Mesenchymal stem cell (in vitro differentiated cells and primary cell): ENCODE measurements around the gene SERINC5.

Experiments
- DNase-seq: peaks from one replicate; pipeline ENCODE4 v3.0.0-alpha.2; 2013
- H2AFZ ChIP-seq: one replicate; pipeline ENCODE4 v1.6.1; 2013; ENCODE audit warnings: low read depth, mild to moderate bottlenecking, control low read depth, inconsistent platforms, low read length, moderate library complexity
- H2AK5ac ChIP-seq: 2 replicates; pipeline ENCODE4 v1.6.1; 2013; ENCODE audit warnings: low read length, moderate library complexity, mild to moderate bottlenecking, inconsistent platforms; ENCODE audit not compliant: severe bottlenecking
- H2BK120ac ChIP-seq: one replicate; pipeline ENCODE4 v1.6.1; 2013; ENCODE audit warnings: low read depth, mild to moderate bottlenecking, inconsistent platforms, low read length, moderate library complexity
- H2BK12ac ChIP-seq, 2 experiments: one replicate each; pipeline ENCODE4 v1.6.1; 2013; ENCODE audit warnings: inconsistent platforms in 2 of 2, low read length in 2 of 2, mild to moderate bottlenecking in 2 of 2, moderate library complexity in 2 of 2, control low read depth in 1 of 2
- H2BK15ac ChIP-seq: one replicate; pipeline ENCODE4 v1.6.1; 2013; ENCODE audit warnings: mild to moderate bottlenecking, low read depth, inconsistent platforms; ENCODE audit not compliant: poor library complexity, severe bottlenecking
- H2BK5ac ChIP-seq: 2 replicates; pipeline ENCODE4 v1.6.1; 2013; ENCODE audit warnings: low read depth, mild to moderate bottlenecking, low read length, control low read depth, inconsistent platforms; ENCODE audit not compliant: poor library complexity, severe bottlenecking
- H3K14ac ChIP-seq, 2 experiments: one replicate each; pipeline ENCODE4 v1.6.1; 2013; ENCODE audit warnings: inconsistent platforms in 2 of 2, low read length in 2 of 2, control low read depth in 1 of 2, mild to moderate bottlenecking in 1 of 2, moderate library complexity in 1 of 2
- H3K18ac ChIP-seq, 2 experiments: one replicate each; pipeline ENCODE4 v1.6.1; 2013; ENCODE audit warnings: inconsistent platforms in 2 of 2, low read length in 2 of 2, control low read depth in 1 of 2, low read depth in 1 of 2, mild to moderate bottlenecking in 1 of 2
- H3K23ac ChIP-seq, 2 experiments: one replicate each; pipeline ENCODE4 v1.6.1; 2013; ENCODE audit warnings: inconsistent platforms in 2 of 2, low read length in 2 of 2, mild to moderate bottlenecking in 2 of 2, moderate library complexity in 2 of 2, control low read depth in 1 of 2
- H3K27ac ChIP-seq: 2 replicates; pipeline ENCODE4 v1.5.1; 2013; ENCODE audit warnings: mild to moderate bottlenecking, moderate library complexity, low read length, control low read depth, inconsistent platforms; ENCODE audit not compliant: poor library complexity, severe bottlenecking
- H3K27me3 ChIP-seq, 2 experiments: 2 replicates each; pipeline versions ENCODE4 v1.6.1 to v1.7.0; 2013; ENCODE audit warnings: low read length in 2 of 2, mild to moderate bottlenecking in 2 of 2, moderate library complexity in 2 of 2, control low read depth in 1 of 2, inconsistent platforms in 1 of 2; ENCODE audit not compliant: control insufficient read depth in 1 of 2, insufficient read depth in 1 of 2
- H3K36me3 ChIP-seq, 2 experiments: 2 replicates each; pipeline versions ENCODE4 v1.6.1 to v1.7.0; 2013; ENCODE audit warnings: low read length in 2 of 2, control low read depth in 1 of 2, inconsistent platforms in 1 of 2, low read depth in 1 of 2, mild to moderate bottlenecking in 1 of 2; ENCODE audit not compliant: insufficient read depth in 2 of 2, control insufficient read depth in 1 of 2
- H3K4ac ChIP-seq, 2 experiments: one replicate each; pipeline ENCODE4 v1.6.1; 2013; ENCODE audit warnings: inconsistent platforms in 2 of 2, low read length in 2 of 2, mild to moderate bottlenecking in 2 of 2, moderate library complexity in 2 of 2, control low read depth in 1 of 2, low read depth in 1 of 2
- H3K4me1 ChIP-seq: 2 replicates; pipeline ENCODE4 v1.6.1; 2013; ENCODE audit warnings: low read depth, low read length, control low read depth; ENCODE audit not compliant: control insufficient read depth, insufficient read depth
- H3K4me2 ChIP-seq: 2 replicates; pipeline ENCODE4 v1.6.1; 2013; ENCODE audit warnings: low read length, mild to moderate bottlenecking, inconsistent platforms; ENCODE audit not compliant: poor library complexity, severe bottlenecking
- H3K4me3 ChIP-seq, 2 experiments: 2 replicates each; pipeline versions ENCODE4 v1.5.1 to v1.7.0; 2013; ENCODE audit warnings: low read length in 2 of 2, mild to moderate bottlenecking in 2 of 2, control low read depth in 1 of 2, low read depth in 1 of 2; ENCODE audit not compliant: insufficient read depth in 1 of 2
- H3K79me1 ChIP-seq: replicated peaks from 2 replicates; pipeline ENCODE4 v1.6.1; 2013; ENCODE audit warnings: mild to moderate bottlenecking, control low read depth, low read length, inconsistent platforms; ENCODE audit not compliant: poor library complexity, severe bottlenecking
- H3K9ac ChIP-seq: 2 replicates; pipeline ENCODE4 v1.7.0; 2013; ENCODE audit warnings: mild to moderate bottlenecking, low read length, moderate library complexity
- H3K9me3 ChIP-seq: 2 replicates; pipeline ENCODE4 v1.7.0; 2013; ENCODE audit warnings: mild to moderate bottlenecking, low read length; ENCODE audit not compliant: control insufficient read depth
- H4K8ac ChIP-seq: one replicate; pipeline ENCODE4 v1.6.1; 2013; ENCODE audit warnings: inconsistent platforms, mild to moderate bottlenecking, low read length, moderate library complexity
- H4K91ac ChIP-seq: one replicate; pipeline ENCODE4 v1.6.1; 2013; ENCODE audit warnings: mild to moderate bottlenecking, low read length, inconsistent platforms
- WGBS: methylation state at CpG from one replicate; pipeline ENCODE4 v1.1.7; 2013; ENCODE audit warnings: mixed read lengths; 5-methylcytosine and 5-hydroxymethylcytosine counted together

The SERINC5 gene

GRCh38 chr5:80240368-80240986 is 15.4 kb downstream of the SERINC5 start:
- no peaks in the 10 kb centered on the region for H3K27me3 ChIP-seq
- H3K4me1 ChIP-seq: no peaks in the 10 kb centered on the region
- H3K27ac ChIP-seq: no peak overlapping the region
- H3K9me3 ChIP-seq: no peaks in the 10 kb centered on the region
- H2BK12ac ChIP-seq: no peak overlapping the region
- no peak overlapping the region for H3K4me2 ChIP-seq
- H3K4ac ChIP-seq: no peak overlapping the region
- H3K18ac ChIP-seq: no peak overlapping the region
- no peak for DNase-seq
- peaks cover 33% of the 10 kb centered on the region for H3K79me1 ChIP-seq
- H3K36me3 ChIP-seq: peaks cover 0 to 9% of the 10 kb centered on the region in 2 experiments
- no peak overlapping the region for H4K91ac ChIP-seq
- 82% methylated on average over 4 of the region's 8 CpGs for WGBS
- H2AK5ac ChIP-seq: no peak overlapping the region
- no peak overlapping the region for H3K14ac ChIP-seq
- no peak overlapping the region for H4K8ac ChIP-seq
- no peak overlapping the region for H3K4me3 ChIP-seq
- H2BK120ac ChIP-seq: no peak overlapping the region
- H3K23ac ChIP-seq: no peak overlapping the region
- H3K9ac ChIP-seq: peak overlapping the region; percentile 20
- H2BK5ac ChIP-seq: no peak overlapping the region
- no peak overlapping the region for H2BK15ac ChIP-seq
- H2AFZ ChIP-seq: no peak overlapping the region

GRCh38 chr5:80239680-80240367 is 16.0 kb downstream of the SERINC5 start:
- no peaks in the 10 kb centered on the region for H3K27me3 ChIP-seq
- no peak overlapping the region for H2AK5ac ChIP-seq
- 69% methylated on average over 4 of the region's 4 CpGs for WGBS
- no peak overlapping the region for H3K18ac ChIP-seq
- no peak overlapping the region for H4K91ac ChIP-seq
- no peak overlapping the region for H2AFZ ChIP-seq
- no peak overlapping the region for H3K9ac ChIP-seq
- DNase-seq: no peak
- H3K4me1 ChIP-seq: no peaks in the 10 kb centered on the region
- peaks cover 28% of the 10 kb centered on the region for H3K79me1 ChIP-seq
- H3K4me2 ChIP-seq: no peak overlapping the region
- H3K4me3 ChIP-seq: no peak overlapping the region
- no peak overlapping the region for H4K8ac ChIP-seq
- peak overlapping the region in 1 of 2 experiments; percentile 35 for H3K4ac ChIP-seq
- no peak overlapping the region for H3K27ac ChIP-seq
- no peak overlapping the region for H2BK5ac ChIP-seq
- no peak overlapping the region for H3K23ac ChIP-seq
- H2BK120ac ChIP-seq: no peak overlapping the region
- no peak overlapping the region for H3K14ac ChIP-seq
- H2BK12ac ChIP-seq: no peak overlapping the region
- H3K9me3 ChIP-seq: no peaks in the 10 kb centered on the region
- H2BK15ac ChIP-seq: no peak overlapping the region
- H3K36me3 ChIP-seq: peaks cover 0 to 9% of the 10 kb centered on the region in 2 experiments

- H3K4me2 ChIP-seq: no peak overlapping the region
- H2AK5ac ChIP-seq: no peak overlapping the region
- H2BK12ac ChIP-seq: no peak overlapping the region
- H3K9ac ChIP-seq: peak overlapping the region; percentile 27
- no peak overlapping the region for H2AFZ ChIP-seq
- H3K23ac ChIP-seq: no peak overlapping the region
- H2BK5ac ChIP-seq: no peak overlapping the region
- H3K18ac ChIP-seq: no peak overlapping the region
- H2BK15ac ChIP-seq: no peak overlapping the region
- 88% methylated on average over 6 of the region's 8 CpGs for WGBS
- peaks cover 0 to 9% of the 10 kb centered on the region in 2 experiments for H3K36me3 ChIP-seq
- peak overlapping the region in 1 of 2 experiments; percentile 35 for H3K4ac ChIP-seq
- no peak overlapping the region for H2BK120ac ChIP-seq
- no peaks in the 10 kb centered on the region for H3K4me1 ChIP-seq
- no peak for DNase-seq
- H3K27me3 ChIP-seq: no peaks in the 10 kb centered on the region
- H4K8ac ChIP-seq: no peak overlapping the region
- H3K14ac ChIP-seq: no peak overlapping the region
- no peak overlapping the region for H4K91ac ChIP-seq
- peak overlapping the region in 1 of 2 experiments; percentile 17 for H3K4me3 ChIP-seq
- no peaks in the 10 kb centered on the region for H3K9me3 ChIP-seq
- no peak overlapping the region for H3K27ac ChIP-seq
- peaks cover 22% of the 10 kb centered on the region for H3K79me1 ChIP-seq
These were observed 16.8 kb downstream of the SERINC5 start for GRCh38 chr5:80238778-80239679.

- H3K27ac ChIP-seq: no peak overlapping the region
- H2BK15ac ChIP-seq: peak overlapping the region; percentile 36
- no peaks in the 10 kb centered on the region for H3K27me3 ChIP-seq
- H3K9ac ChIP-seq: no peak overlapping the region
- DNase-seq: no peak
- H3K4me1 ChIP-seq: no peaks in the 10 kb centered on the region
- H2BK12ac ChIP-seq: no peak overlapping the region
- peaks cover 18% of the 10 kb centered on the region for H3K79me1 ChIP-seq
- no peak overlapping the region for H4K8ac ChIP-seq
- H2BK5ac ChIP-seq: no peak overlapping the region
- WGBS: 95% methylated on average over 6 of the region's 7 CpGs
- H3K4ac ChIP-seq: no peak overlapping the region
- H2AFZ ChIP-seq: no peak overlapping the region
- no peaks in the 10 kb centered on the region for H3K9me3 ChIP-seq
- H2BK120ac ChIP-seq: no peak overlapping the region
- H3K18ac ChIP-seq: no peak overlapping the region
- H3K23ac ChIP-seq: no peak overlapping the region
- H3K4me2 ChIP-seq: no peak overlapping the region
- H3K36me3 ChIP-seq: peaks cover 0 to 9% of the 10 kb centered on the region in 2 experiments
- H2AK5ac ChIP-seq: no peak overlapping the region
- H3K4me3 ChIP-seq: no peak overlapping the region
- no peak overlapping the region for H3K14ac ChIP-seq
- H4K91ac ChIP-seq: no peak overlapping the region
These were observed 17.8 kb downstream of the SERINC5 start for GRCh38 chr5:80238097-80238496.
